NCI-H2081 treated with DMSO at 0.1 percent for 48 hours (cell line): ENCODE results near the gene HIVEP3.

Source experiments
- DNase-seq: peaks from one replicate; lab custom pipeline; 2025; lab: John Stamatoyannopoulos, UW

Gene HIVEP3

GRCh38 chr1:41535276-41535675 lies 383.4 kb downstream of the HIVEP3 start:
- no peak for DNase-seq

GRCh38 chr1:41534181-41535076 lies 384.3 kb downstream of the HIVEP3 start:
- DNase-seq = no peak

- no peak for DNase-seq
Observed at GRCh38 chr1:41533731-41534080, 385.0 kb downstream of the HIVEP3 start.

GRCh38 chr1:41533016-41533730 lies 385.5 kb downstream of the HIVEP3 start:
- no peak for DNase-seq

GRCh38 chr1:41532206-41532975 lies 386.3 kb downstream of the HIVEP3 start:
- no peak for DNase-seq

- no peak for DNase-seq
Observed at GRCh38 chr1:41530411-41530810, 388.3 kb downstream of the HIVEP3 start.

GRCh38 chr1:41529621-41530395 lies 388.9 kb downstream of the HIVEP3 start:
- no peak for DNase-seq

GRCh38 chr1:41528726-41529605 lies 389.8 kb downstream of the HIVEP3 start:
- DNase-seq = no peak

- no peak for DNase-seq
Observed at GRCh38 chr1:41528106-41528505, 390.6 kb downstream of the HIVEP3 start.

- DNase-seq = no peak
Observed at GRCh38 chr1:41526956-41527561, 391.7 kb downstream of the HIVEP3 start.

- DNase-seq = no peak
Observed at GRCh38 chr1:41525891-41526587, 392.7 kb downstream of the HIVEP3 start.

GRCh38 chr1:41524676-41525675 lies 393.7 kb downstream of the HIVEP3 start:
- no peak for DNase-seq

GRCh38 chr1:41523949-41524675 lies 394.6 kb downstream of the HIVEP3 start:
- DNase-seq = no peak

- DNase-seq = no peak
Observed at GRCh38 chr1:41523071-41523470, 395.7 kb downstream of the HIVEP3 start.

GRCh38 chr1:41521766-41522165 lies 397.0 kb downstream of the HIVEP3 start:
- no peak for DNase-seq

GRCh38 chr1:41520951-41521752 lies 397.6 kb downstream of the HIVEP3 start:
- DNase-seq = no peak

- DNase-seq = no peak
Observed at GRCh38 chr1:41519667-41520066, 399.1 kb downstream of the HIVEP3 start.
